HepG2 (cell line): ENCODE data around the gene HES1. TPM values are rescaled to one million over a fixed set of nuclear protein-coding genes. Genes with fewer than 3 reads are reported as not detected.
A peak's percentile ranks its signal among the peaks of the same experiment; 100 is the strongest.

ENCODE experiments used
- ATAC-seq: fragments of 200-7000 bp; cut with Tn5 transposase; 3 replicates; pipeline ENCODE4 v1.9.1; 2020; ENCODE audit warnings: mild to moderate bottlenecking, moderate library complexity
- BruUV-seq: library from RNA; stranded (reverse); fragments of 400-500 nt; replicated peaks from 2 replicates; lab custom pipeline; 2021; lab: Mats Ljungman, UMichigan
- CTCF ChIA-PET: fragments of 300-600 bp; formaldehyde crosslinking; extraction: SDS; loops from one replicate; lab custom pipeline; 2021; ENCODE audit warnings: low total read pairs, inconsistent platforms, low intra/inter-chr PET ratio; lab: Yijun Ruan, JAX
- POLR2A ChIA-PET: fragments of 350-600 bp; sonication (Branson Sonifier 250); formaldehyde crosslinking; loops from one replicate; lab custom pipeline; 2020; ENCODE audit warnings: antibody characterized with exemption, inconsistent platforms; lab: Yijun Ruan, JAX
- DNase-seq: peaks from one replicate; pipeline ENCODE4 v3.0.0-alpha.2; 2015; ENCODE audit warnings: low spot score
- FAIRE-seq: peaks from 3 replicates; lab custom pipeline; 2011; peaks lifted over from hg19 to GRCh38; lab: Jason Lieb, UNC
- H2AFZ ChIP-seq: one replicate; pipeline ENCODE4 v1.6.1; 2011; ENCODE audit warnings: low read length, inconsistent platforms
- H3K27ac ChIP-seq: fragments of 300-600 bp; 3 replicates; pipeline ENCODE4 v1.8.0; 2011; ENCODE audit warnings: mixed run types, mild to moderate bottlenecking, mixed read lengths, low read length, inconsistent platforms; ENCODE audit not compliant: insufficient read depth; ENCODE audit errors: extremely low read length
- H3K27me3 ChIP-seq, 2 experiments: fragments of 200-600 bp in 1 of 2; 2 replicates in 1 of 2; 3 replicates in 1 of 2; pipeline versions ENCODE4 v1.6.0 to v1.8.0; 2011; ENCODE audit warnings: low read length in 2 of 2, mild to moderate bottlenecking in 2 of 2, moderate library complexity in 2 of 2, inconsistent platforms in 1 of 2; ENCODE audit not compliant: insufficient read depth in 2 of 2, control insufficient read depth in 1 of 2
- H3K36me3 ChIP-seq, 2 experiments: fragments of 200-600 bp in 1 of 2; replicated peaks in 1 of 2; 2 replicates in 1 of 2; 3 replicates in 1 of 2; pipeline versions ENCODE4 v1.5.1 to v1.8.0; 2011; ENCODE audit warnings: low read length in 2 of 2, inconsistent platforms in 1 of 2; ENCODE audit not compliant: insufficient read depth in 2 of 2, control insufficient read depth in 1 of 2
- H3K4me1 ChIP-seq: 2 replicates; pipeline ENCODE4 v1.5.1; 2012; ENCODE audit warnings: low read length, inconsistent platforms; ENCODE audit not compliant: insufficient read depth
- H3K4me2 ChIP-seq: 2 replicates; pipeline ENCODE4 v1.6.0; 2011; ENCODE audit warnings: low read depth, low read length, inconsistent platforms
- H3K4me3 ChIP-seq, 3 experiments: fragments of 200-600 bp in 1 of 3; sonication (generic), shearing (Covaris generic) in 1 of 3; replicated peaks in 1 of 3; 2 replicates each; pipeline ENCODE4 v1.5.1; 2011 to 2016; ENCODE audit warnings: low read length in 3 of 3, inconsistent platforms in 2 of 3, low read depth in 2 of 3, mild to moderate bottlenecking in 2 of 3, control low read depth in 1 of 3, mixed read lengths in 1 of 3; ENCODE audit not compliant: insufficient read depth in 1 of 3
- H3K79me2 ChIP-seq: one replicate; pipeline ENCODE4 v1.6.1; 2011; ENCODE audit warnings: low read length, inconsistent platforms; ENCODE audit not compliant: insufficient read depth
- H3K9ac ChIP-seq: 2 replicates; pipeline ENCODE4 v1.6.0; 2011; ENCODE audit warnings: mild to moderate bottlenecking, low read depth, low read length, inconsistent platforms; ENCODE audit not compliant: insufficient read depth
- H3K9me3 ChIP-seq: 2 replicates; pipeline ENCODE4 v1.5.1; 2012; ENCODE audit warnings: mild to moderate bottlenecking, low read length
- H4K20me1 ChIP-seq: 2 replicates; pipeline ENCODE4 v1.6.0; 2011; ENCODE audit warnings: inconsistent platforms, mild to moderate bottlenecking, low read length, moderate library complexity; ENCODE audit not compliant: insufficient read depth
- HNRNPK ChIP-seq: fragments of 200-400 bp; formaldehyde crosslinking; IDR thresholded peaks from 2 replicates; pipeline ENCODE4 v1.6.1; 2018; ENCODE audit warnings: low read length, low read depth, moderate library complexity, mild to moderate bottlenecking; ENCODE audit not compliant: poor library complexity, severe bottlenecking
- PCBP1 ChIP-seq: fragments of 200-400 bp; formaldehyde crosslinking; IDR thresholded peaks from 2 replicates; pipeline ENCODE4 v1.6.1; 2017; ENCODE audit warnings: mild to moderate bottlenecking, low read depth, low read length, borderline replicate concordance
- PCBP2 ChIP-seq: fragments of 200-400 bp; formaldehyde crosslinking; optimal IDR thresholded peaks from 2 replicates; pipeline ENCODE3; 2018; ENCODE audit warnings: low read length, low read depth; ENCODE audit not compliant: poor library complexity, severe bottlenecking
- ZFAT ChIP-seq: sonication (generic); formaldehyde crosslinking; conservative IDR thresholded peaks from 2 replicates; pipeline ENCODE4 v1.8.1; 2023; ENCODE audit warnings: missing genetic modification reagents, inconsistent platforms
- ZNF251 ChIP-seq: sonication (generic); formaldehyde crosslinking; IDR thresholded peaks from 2 replicates; pipeline ENCODE4 v1.9.0; 2021; ENCODE audit warnings: mild to moderate bottlenecking, missing genetic modification reagents
- ZNF501 ChIP-seq: sonication (generic); formaldehyde crosslinking; IDR thresholded peaks from 2 replicates; pipeline ENCODE4 v1.5.1; 2020; ENCODE audit warnings: mild to moderate bottlenecking, moderate library complexity, missing genetic modification reagents
- ZNF660 ChIP-seq: sonication (generic); formaldehyde crosslinking; IDR thresholded peaks from 2 replicates; pipeline ENCODE4 v1.5.1; 2020; ENCODE audit warnings: mild to moderate bottlenecking, low read depth, missing genetic modification reagents, borderline replicate concordance
- WGBS: methylation state at CpG from one replicate; pipeline ENCODE4 v1.1.6; 2017; ENCODE audit warnings: low lambda C conversion rate; 5-methylcytosine and 5-hydroxymethylcytosine counted together
- in situ Hi-C: cut with HindIII; loops from 2 replicates; pipeline ENCODE4 v1.10.0; 2017; ENCODE audit warnings: low pct_unique_long_range_greater_than_20kb; ENCODE audit not compliant: extremely low pct_ligation_motif_present
- intact Hi-C: fragments of 100-400 bp; cut with micrococcal nuclease; formaldehyde crosslinking; loops from one replicate; pipeline ENCODE4 v1.10.0; 2022; ENCODE audit not compliant: unreplicated experiment
- polyA plus RNA-seq, 8 experiments: library from polyadenylated mRNA; depleted of rRNA in 3 of 8; stranded (reverse) in 7 of 8; unstranded in 1 of 8; fragments of >200 nt; fragmentation: Illumina TruSeq in 4 of 8; extraction: Trizol in 4 of 8; gene quantifications; 2 replicates each; pipeline versions ENCODE4 v1.2.1 to v1.2.3, GENCODE V29; 2011 to 2016; ENCODE audit warnings: low read depth in 4 of 8, missing spikeins in 1 of 8, mixed read lengths in 1 of 8; ENCODE audit not compliant: insufficient read depth in 1 of 8
- total RNA-seq, 5 experiments: library from RNA; depleted of rRNA; stranded (reverse); fragments of >200 nt; fragmentation: Illumina TruSeq; extraction: Trizol; gene quantifications; 2 replicates each; pipeline ENCODE4 v1.2.3, GENCODE V29; 2016; ENCODE audit warnings: low read depth in 1 of 5

The HES1 gene
- total and polyA plus RNA-seq, 2 of the 13 experiments (the other 11 are each of a cell fraction or from before 2014, with no cell fraction given), result 15.4 to 19.8 TPM

DNA sequence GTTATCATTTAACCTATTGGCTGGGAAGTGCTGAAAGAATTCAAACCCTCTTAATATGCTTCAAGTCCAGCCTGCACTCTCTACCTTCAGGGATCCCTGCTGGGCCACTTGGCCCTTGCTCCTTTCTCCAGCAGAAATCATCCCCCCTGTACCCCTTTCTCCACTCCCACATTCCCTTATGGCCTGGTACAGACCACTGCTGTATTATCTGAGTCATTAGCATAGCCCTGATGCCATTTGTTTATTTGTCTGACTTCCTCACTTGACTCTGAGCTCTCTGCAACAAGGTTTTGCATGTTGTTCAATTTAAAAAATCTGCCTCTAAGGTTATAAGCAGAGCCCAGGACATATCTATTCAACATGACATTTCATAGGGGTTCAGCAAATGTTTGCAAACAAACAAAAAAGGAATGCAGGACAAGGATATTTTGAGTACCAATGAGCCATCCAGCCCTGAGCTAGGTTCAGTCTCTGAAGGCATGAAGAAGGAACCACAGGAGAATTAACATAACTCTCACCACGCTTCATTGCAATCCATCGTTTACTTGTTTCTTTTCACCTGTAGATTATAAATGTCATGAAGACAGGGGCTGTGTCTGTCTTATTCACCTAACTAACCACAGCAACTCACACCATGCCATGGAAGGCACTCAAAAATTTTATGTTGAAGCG lies 26.6 kb upstream of the HES1 start (continued):
- TF ChIP-seq ZNF501 (CRISPR knock-in tag), result no peak

DNA sequence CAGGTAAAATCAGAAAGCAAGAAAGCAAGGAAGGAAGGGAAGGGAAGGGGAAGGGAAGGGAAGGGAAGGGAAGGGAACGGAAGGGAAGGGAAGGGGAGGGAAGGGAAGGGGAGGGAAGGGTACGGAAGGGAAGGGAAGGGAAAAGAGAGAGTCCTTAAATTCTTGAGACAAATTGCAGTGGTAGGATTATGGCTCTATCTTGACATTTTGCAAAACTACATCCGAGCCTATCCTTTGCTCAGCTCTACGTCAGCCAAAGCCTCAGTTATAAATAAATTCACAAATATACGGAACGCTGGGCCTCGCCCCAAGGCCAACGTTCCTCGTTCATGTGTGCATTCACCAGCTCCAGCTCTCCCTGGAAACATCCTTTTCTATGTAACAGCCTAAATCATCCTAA lies 25.5 kb upstream of the HES1 start:
- ChIA-PET POLR2A (interaction anchor here (1.7 to 3.0 kb wide), 2 partner anchors 20 to 24 kb away, joined by 9 to 39 read pairs; partner anchors contain the start of gene HES1), CTCF (no interaction called here)
- no peaks in the 10 kb centered on the region for H3K36me3 ChIP-seq
- WGBS, result 80% methylated on average over 8 of the region's 9 CpGs
- peaks cover 53% of the 10 kb centered on the region for H3K4me1 ChIP-seq
- no peak overlapping the region for H3K4me2 ChIP-seq
- H3K27me3 ChIP-seq, result no peaks in the 10 kb centered on the region
- no peak for TF ChIP-seq ZFAT
- TF ChIP-seq ZNF251 (CRISPR knock-in tag), result no peak
- peak; percentile 34 for TF ChIP-seq PCBP2
- peak; percentile 85 for TF ChIP-seq HNRNPK
- 0 out of 2 replicates have a peak, but pooled peaks have one; percentile 81 for TF ChIP-seq PCBP1
- ATAC-seq (no peak), DNase-seq (no peak), FAIRE-seq (no peak)
- in situ Hi-C loops (no loop called here), intact Hi-C loops (no loop called here)
- H3K4me3 ChIP-seq, result no peak overlapping the region
- H3K27ac ChIP-seq, result no peak overlapping the region
- H3K9me3 ChIP-seq, result no peaks in the 10 kb centered on the region
- no peaks in the 10 kb centered on the region for H3K79me2 ChIP-seq
- H4K20me1 ChIP-seq, result no peaks in the 10 kb centered on the region
- H2AFZ ChIP-seq, result no peak overlapping the region
- no TSS peak for BruUV-seq
- no peak overlapping the region for H3K9ac ChIP-seq

DNA sequence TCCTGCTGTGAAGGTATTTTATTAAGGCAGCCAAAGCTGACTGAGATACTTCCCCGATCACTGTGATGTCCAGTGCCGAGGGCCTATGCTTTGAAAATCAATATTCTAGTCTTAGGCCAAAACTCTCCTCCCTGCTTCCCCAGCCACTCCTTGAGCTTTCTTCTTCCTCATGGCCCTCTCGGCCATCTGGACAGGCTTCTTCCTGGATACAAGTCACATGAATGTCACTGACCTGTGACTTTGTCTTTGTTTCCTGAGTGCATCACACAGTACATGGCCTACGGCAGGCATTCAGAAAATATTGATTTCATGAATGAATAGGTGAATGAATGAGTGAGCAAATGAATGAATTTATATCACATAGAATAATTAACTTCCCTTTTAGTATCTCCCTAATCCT lies 24.6 kb upstream of the HES1 start:
- TF ChIP-seq ZNF660, result no peak
- H3K36me3 ChIP-seq, result no peaks in the 10 kb centered on the region
- no peaks in the 10 kb centered on the region for H3K9me3 ChIP-seq
- no peak overlapping the region for H3K4me3 ChIP-seq
- no peak for DNase-seq
- BruUV-seq, result no TSS peak
- intact Hi-C loops, result no loop called here
- no peaks in the 10 kb centered on the region for H4K20me1 ChIP-seq
- in situ Hi-C loops, result no loop called here
- POLR2A ChIA-PET, result interaction anchor here (1.2 to 3.0 kb wide), 4 partner anchors 10 to 40 kb away, joined by 3 to 39 read pairs (median 18); partner anchors contain the start of gene HES1
- no peaks in the 10 kb centered on the region for H3K27me3 ChIP-seq
- H3K4me2 ChIP-seq, result no peak overlapping the region
- H3K4me1 ChIP-seq, result peaks cover 60% of the 10 kb centered on the region
- no peak overlapping the region for H2AFZ ChIP-seq
- CTCF ChIA-PET, result no interaction called here
- no peaks in the 10 kb centered on the region for H3K79me2 ChIP-seq
- H3K27ac ChIP-seq, result no peak overlapping the region
- 76% methylated on average over 4 of the region's 4 CpGs for WGBS
- no peak overlapping the region for H3K9ac ChIP-seq
- no peak for ATAC-seq
- no peak for FAIRE-seq
